Esophagus muscularis mucosa (tissue), 3 donors: ENCODE data around the gene C1GALT1.

Experiments used
- CTCF ChIP-seq, 3 experiments: fragments of 200-600 bp in 2 of 3; fragments of 450-650 bp in 1 of 3; sonication (generic) in 2 of 3; IDR thresholded peaks; one replicate each; pipeline ENCODE4 v1.5.1; 2017 to 2019; ENCODE audit warnings: antibody characterized with exemption in 3 of 3, mild to moderate bottlenecking in 2 of 3, moderate library complexity in 1 of 3
- POLR2A ChIP-seq: fragments of 450-650 bp; IDR thresholded peaks from one replicate; pipeline ENCODE4 v1.6.1; 2017; ENCODE audit warnings: antibody characterized with exemption, moderate library complexity, mild to moderate bottlenecking, low read depth
- POLR2AphosphoS5 ChIP-seq, 2 donors: sonication (generic); formaldehyde crosslinking; IDR thresholded peaks; one replicate each; pipeline ENCODE4 v1.6.1; 2017; ENCODE audit warnings: antibody characterized with exemption in 2 of 2

GRCh38 chr7:7261863-7262262, 79.5 kb downstream of the C1GALT1 start:
- TF ChIP-seq POLR2A (no peak), CTCF (IDR thresholded peaks at IDR 0.05) (no peak), POLR2AphosphoS5 (IDR thresholded peaks at IDR 0.05) (no peak)
